ENCODE data around the gene GNB3. TPM values are rescaled to one million over a fixed set of nuclear protein-coding genes. Genes with fewer than 3 reads are reported as not detected.

The GNB3 gene
- total and polyA plus RNA-seq, 9 of the 15 experiments (the other 6 are each of a cell fraction or from before 2014, with no cell fraction given) = 1.4 to 5.8 (median 2.0) TPM

DNA sequence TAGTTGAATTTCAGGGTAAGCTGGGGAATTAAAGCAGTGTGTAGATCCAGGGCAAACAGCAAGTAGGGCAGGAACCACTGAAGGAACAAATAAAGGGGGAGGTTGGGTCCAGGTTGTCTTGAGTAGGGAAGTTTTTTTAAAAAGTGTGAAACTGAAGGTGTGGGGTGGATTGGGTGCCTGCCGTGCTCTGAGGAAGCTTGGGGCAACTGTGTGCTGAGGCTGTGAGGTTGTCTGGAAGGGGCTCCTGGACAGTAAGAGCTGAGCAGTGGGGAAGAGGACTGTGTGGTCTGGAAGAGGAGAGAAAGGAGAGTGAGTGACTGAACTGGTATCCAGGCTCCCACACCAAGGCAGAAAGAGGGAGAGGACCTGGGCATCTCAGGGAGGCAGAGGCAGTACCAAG lies 30.0 kb upstream of the GNB3 start (continued):
- TF ChIP-seq, protein P1, sequence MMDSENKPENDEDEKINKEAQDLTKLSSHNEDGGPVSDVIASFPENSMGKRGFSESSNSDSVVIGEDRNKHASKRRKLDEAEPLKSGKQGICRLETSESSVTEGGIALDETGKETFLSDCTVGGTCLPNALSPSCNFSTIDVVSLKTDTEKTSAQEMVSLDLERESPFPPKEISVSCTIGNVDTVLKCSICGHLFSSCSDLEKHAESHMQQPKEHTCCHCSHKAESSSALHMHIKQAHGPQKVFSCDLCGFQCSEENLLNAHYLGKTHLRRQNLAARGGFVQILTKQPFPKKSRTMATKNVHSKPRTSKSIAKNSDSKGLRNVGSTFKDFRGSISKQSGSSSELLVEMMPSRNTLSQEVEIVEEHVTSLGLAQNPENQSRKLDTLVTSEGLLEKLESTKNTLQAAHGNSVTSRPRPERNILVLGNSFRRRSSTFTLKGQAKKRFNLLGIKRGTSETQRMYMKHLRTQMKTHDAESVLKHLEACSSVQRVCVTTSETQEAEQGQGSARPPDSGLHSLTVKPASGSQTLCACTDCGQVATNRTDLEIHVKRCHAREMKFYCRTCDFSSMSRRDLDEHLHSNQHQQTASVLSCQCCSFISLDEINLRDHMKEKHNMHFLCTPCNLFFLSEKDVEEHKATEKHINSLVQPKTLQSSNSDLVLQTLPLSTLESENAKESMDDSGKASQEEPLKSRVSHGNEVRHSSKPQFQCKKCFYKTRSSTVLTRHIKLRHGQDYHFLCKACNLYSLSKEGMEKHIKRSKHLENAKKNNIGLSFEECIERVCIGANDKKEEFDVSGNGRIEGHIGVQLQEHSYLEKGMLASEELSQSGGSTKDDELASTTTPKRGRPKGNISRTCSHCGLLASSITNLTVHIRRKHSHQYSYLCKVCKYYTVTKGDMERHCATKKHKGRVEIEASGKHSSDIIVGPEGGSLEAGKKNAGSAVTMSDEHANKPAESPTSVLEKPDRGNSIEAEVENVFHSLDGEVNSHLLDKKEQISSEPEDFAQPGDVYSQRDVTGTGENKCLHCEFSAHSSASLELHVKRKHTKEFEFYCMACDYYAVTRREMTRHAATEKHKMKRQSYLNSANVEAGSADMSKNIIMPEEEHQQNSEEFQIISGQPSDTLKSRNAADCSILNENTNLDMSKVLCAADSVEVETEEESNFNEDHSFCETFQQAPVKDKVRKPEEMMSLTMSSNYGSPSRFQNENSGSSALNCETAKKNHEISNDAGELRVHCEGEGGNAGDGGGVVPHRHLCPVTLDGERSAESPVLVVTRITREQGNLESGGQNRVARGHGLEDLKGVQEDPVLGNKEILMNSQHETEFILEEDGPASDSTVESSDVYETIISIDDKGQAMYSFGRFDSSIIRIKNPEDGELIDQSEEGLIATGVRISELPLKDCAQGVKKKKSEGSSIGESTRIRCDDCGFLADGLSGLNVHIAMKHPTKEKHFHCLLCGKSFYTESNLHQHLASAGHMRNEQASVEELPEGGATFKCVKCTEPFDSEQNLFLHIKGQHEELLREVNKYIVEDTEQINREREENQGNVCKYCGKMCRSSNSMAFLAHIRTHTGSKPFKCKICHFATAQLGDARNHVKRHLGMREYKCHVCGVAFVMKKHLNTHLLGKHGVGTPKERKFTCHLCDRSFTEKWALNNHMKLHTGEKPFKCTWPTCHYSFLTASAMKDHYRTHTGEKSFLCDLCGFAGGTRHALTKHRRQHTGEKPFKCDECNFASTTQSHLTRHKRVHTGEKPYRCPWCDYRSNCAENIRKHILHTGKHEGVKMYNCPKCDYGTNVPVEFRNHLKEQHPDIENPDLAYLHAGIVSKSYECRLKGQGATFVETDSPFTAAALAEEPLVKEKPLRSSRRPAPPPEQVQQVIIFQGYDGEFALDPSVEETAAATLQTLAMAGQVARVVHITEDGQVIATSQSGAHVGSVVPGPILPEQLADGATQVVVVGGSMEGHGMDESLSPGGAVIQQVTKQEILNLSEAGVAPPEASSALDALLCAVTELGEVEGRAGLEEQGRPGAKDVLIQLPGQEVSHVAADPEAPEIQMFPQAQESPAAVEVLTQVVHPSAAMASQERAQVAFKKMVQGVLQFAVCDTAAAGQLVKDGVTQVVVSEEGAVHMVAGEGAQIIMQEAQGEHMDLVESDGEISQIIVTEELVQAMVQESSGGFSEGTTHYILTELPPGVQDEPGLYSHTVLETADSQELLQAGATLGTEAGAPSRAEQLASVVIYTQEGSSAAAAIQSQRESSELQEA (IDR thresholded peaks at IDR 0.05; ENCODE audit: low read depth) = no peak
- TF ChIP-seq MCM5 (IDR thresholded peaks at IDR 0.05; ENCODE audit: low read depth) (no peak), PURB (CRISPR knock-in tag; IDR thresholded peaks at IDR 0.05; ENCODE audit: low read depth) (no peak)

Data from K562 (cell line).